Dendritic cell treated with granulocyte-macrophage colony-stimulating factor and Interleukin-4, amounts not matched to agents 40 ng/mL and 50 ng/mL, for 4 days (primary cell): ENCODE results near the gene TRAPPC14.
A peak's percentile ranks its signal among the peaks of the same experiment; 100 is the strongest.

Source experiments
- H3K27ac Mint-ChIP-seq: one replicate; pipeline ENCODE4 v1.8.0; 2022; ENCODE audit warnings: mild to moderate bottlenecking, mixed read lengths
- H3K27me3 Mint-ChIP-seq: one replicate; pipeline ENCODE4 v1.8.0; 2022; ENCODE audit warnings: mild to moderate bottlenecking, mixed read lengths
- H3K36me3 Mint-ChIP-seq: one replicate; pipeline ENCODE4 v1.8.0; 2022; ENCODE audit warnings: low read depth, mixed read lengths
- H3K4me1 Mint-ChIP-seq: one replicate; pipeline ENCODE4 v1.8.0; 2022; ENCODE audit warnings: low read depth, mixed read lengths
- H3K4me3 Mint-ChIP-seq: one replicate; pipeline ENCODE4 v1.8.0; 2022; ENCODE audit warnings: mild to moderate bottlenecking, moderate library complexity, mixed read lengths
- H3K9me3 Mint-ChIP-seq: one replicate; pipeline ENCODE4 v1.8.0; 2022; ENCODE audit warnings: mixed read lengths
- intact Hi-C: fragments of 100-400 bp; cut with micrococcal nuclease; formaldehyde crosslinking; loops from one replicate; pipeline ENCODE4 v1.15.0; 2022

The TRAPPC14 gene

DNA sequence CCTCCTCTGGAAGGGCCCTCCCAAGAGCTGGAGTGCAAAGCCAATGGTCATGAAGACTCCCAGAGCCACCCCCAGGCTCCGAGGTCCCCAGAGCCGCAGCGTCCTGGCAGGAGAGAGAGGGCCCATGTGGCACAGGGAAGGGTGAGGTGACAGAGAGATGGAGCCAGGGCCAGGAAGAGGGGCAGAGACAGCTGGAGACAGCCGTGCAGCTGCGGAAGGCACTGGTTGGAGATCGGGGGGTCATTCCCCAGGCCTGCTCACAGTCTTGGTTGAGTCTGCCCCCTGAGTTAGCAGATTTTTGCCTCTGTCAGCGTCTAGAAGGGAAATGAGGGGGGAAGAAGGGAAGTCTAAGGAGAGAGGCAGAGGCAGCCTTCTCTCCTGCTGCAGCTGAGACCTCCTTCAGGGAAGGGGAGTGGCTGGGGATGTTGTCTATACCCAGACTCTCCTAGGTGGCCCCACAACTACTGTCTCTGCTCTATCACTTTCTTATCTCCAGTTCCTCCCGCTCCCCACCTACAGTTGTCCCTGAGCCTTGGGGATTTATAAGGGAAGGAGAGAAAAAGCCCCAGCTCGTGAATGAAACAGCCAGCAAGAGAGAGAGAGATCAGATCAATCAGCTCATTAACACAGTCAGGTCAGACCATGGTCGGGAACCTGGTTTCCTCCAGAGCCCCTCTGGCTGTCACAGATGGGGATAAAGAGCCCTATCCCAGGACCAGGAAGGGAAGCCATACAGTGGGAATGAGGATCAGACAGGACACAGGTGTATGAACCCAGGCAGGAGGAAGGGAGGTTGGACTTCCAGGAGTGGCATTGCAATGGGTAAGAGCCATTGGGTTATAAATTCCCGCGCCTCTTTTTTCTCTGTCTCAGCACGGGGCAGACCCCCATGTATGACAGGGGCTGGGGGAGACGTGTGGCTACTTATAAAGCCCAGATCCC, 8.7 kb upstream of the TRAPPC14 start:
- peak overlapping the region; percentile 64 for H3K27ac Mint-ChIP-seq
- H3K9me3 Mint-ChIP-seq = no peaks in the 10 kb centered on the region

DNA sequence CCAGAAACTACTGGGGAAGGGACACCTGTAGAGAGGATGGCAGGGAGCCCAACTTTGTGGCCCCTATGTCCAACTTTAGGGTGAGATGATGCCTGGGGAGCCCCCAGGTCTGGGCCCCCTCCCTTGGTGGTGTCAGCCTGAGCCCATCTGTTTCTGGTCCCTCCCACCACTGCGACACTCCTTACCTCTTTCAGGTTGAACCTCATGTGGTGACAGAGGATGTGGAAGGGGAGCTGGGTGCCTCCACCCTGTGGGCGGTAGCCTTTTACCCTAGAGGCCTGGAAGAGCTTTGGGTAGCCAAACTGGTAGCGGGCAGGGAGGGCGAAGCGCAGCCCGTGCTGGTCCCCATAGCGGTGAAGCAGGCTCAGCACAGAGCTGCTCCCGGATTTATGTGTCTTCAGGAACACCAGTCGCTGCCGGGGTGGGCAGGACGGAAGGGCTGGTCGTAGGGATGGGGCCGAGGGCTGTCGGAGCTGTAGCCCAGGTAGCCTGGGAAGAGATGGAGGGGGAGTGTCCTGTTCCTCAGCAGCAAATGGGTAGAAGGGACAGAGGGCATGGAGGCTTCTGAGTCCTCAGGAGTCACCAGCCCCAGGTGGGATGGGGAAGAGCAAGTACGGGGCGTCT, 7.9 kb upstream of the TRAPPC14 start:
- Mint-ChIP-seq H3K36me3 (no peaks in the 10 kb centered on the region), H3K4me3 (peak overlapping the region; percentile 23), H3K27ac (peak overlapping the region; percentile 64), H3K27me3 (peaks cover 81% of the 10 kb centered on the region), H3K4me1 (peaks cover 35% of the 10 kb centered on the region), H3K9me3 (no peaks in the 10 kb centered on the region)
- intact Hi-C loops = no loop called here

More for the DNA sequence above, 8.7 kb upstream of the TRAPPC14 start:
- Mint-ChIP-seq H3K4me1 (peaks cover 39% of the 10 kb centered on the region), H3K4me3 (peak overlapping the region; percentile 67), H3K36me3 (no peaks in the 10 kb centered on the region), H3K27me3 (peaks cover 86% of the 10 kb centered on the region)
- intact Hi-C loops = no loop called here

DNA sequence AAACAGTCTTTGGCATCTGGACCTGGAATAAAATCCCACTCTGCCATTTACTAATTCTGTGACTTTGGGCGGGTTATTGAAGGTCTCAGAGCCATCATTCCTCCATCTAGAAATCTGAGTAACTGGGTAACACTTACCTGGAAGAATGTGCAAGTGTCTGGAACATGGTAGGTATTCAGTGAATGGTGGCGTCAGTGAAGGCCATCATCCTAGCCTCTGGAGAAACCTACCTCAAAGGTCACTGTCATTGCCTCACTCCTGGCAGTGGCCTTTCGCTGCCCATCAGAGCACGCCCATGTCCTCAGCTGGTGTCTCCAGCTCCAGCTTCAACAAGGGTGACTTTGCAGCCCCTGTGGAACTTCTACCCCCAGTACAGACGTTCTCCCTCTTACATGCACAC, 5.3 kb upstream of the TRAPPC14 start:
- Mint-ChIP-seq H3K27ac (no peak overlapping the region), H3K4me3 (no peak overlapping the region), H3K9me3 (no peaks in the 10 kb centered on the region), H3K27me3 (peaks cover 64% of the 10 kb centered on the region), H3K36me3 (no peaks in the 10 kb centered on the region), H3K4me1 (peaks cover 34% of the 10 kb centered on the region)
- intact Hi-C loops = no loop called here

DNA sequence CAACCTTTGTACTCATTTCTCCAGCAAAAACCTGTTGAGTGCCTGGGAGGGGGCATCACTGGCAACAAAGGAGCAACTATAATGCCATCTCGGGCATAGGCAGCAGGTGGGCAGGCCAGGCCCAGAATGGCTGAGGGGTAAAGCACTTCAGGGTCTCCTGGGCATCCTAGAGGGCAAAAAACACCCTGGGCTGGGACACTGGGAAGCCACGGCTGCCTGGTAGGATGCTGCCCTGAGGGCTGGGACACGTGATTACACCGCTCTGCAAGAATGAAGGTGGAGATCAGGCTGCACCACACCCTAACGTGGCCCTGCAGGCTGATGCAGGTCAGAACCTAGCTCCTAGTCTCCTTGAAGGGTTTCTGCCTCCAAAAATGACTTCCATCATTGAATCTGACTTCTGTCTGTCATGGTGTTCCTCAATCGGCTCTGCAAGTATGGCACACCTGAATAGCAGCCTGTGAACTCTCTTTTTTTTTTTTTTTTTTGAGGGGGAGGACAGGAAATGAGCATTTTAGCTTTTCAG, 4.5 kb upstream of the TRAPPC14 start:
- no peak overlapping the region for H3K4me3 Mint-ChIP-seq
- peaks cover 56% of the 10 kb centered on the region for H3K27me3 Mint-ChIP-seq
- intact Hi-C loops = no loop called here
- H3K4me1 Mint-ChIP-seq = peaks cover 28% of the 10 kb centered on the region
- H3K36me3 Mint-ChIP-seq = no peaks in the 10 kb centered on the region
- no peaks in the 10 kb centered on the region for H3K9me3 Mint-ChIP-seq
- no peak overlapping the region for H3K27ac Mint-ChIP-seq

DNA sequence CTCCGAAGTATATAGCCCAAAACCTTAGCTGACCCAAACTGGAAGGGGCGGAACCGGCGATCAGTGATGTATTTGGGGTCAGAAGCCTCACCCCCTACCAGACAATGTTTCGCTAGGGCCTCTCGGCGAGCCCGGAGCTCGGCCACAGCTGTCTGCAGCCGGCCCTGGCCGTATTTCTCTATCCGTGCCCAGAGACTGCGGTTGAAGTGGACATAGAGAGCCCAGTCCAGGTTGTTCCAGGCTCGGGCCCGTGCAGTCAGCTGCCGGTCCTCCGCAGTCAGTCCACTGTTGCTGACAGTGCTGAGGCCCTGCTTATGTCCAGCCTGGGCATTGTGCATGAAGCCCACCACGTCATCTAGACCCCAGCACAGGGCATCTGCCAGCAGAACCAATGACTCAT, 1.5 kb upstream of the TRAPPC14 start:
- no peaks in the 10 kb centered on the region for H3K9me3 Mint-ChIP-seq
- H3K36me3 Mint-ChIP-seq = peaks cover 28% of the 10 kb centered on the region
- no peak overlapping the region for H3K4me3 Mint-ChIP-seq
- no peak overlapping the region for H3K27ac Mint-ChIP-seq
- H3K27me3 Mint-ChIP-seq = peaks cover 29% of the 10 kb centered on the region
- intact Hi-C loops = no loop called here
- H3K4me1 Mint-ChIP-seq = peaks cover 36% of the 10 kb centered on the region

DNA sequence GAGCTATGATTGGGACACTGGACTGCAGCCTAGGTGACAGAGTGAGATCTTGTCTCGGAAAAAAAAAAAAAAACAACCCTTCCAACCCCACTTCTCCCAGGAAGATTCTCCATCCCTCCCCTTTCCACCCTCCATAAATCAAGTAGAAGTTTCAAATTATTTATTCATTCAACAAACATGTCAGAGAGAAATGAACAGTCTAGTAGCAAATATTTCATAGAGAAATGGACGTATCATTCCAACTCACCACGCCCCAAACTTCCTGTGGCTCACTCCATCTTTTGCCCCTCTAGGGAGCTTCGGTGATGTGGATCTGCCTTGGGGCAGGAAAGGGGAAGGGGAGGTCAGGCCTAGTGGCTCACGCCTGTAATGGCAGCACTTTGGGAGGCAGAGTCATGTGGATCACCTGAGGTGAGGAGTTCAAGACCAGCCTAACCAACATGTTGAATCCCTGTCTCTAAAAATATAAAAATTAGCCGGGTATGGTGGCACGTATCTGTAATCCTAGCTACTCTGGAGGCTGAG, 638 bp upstream of the TRAPPC14 start:
- H3K27ac Mint-ChIP-seq = peak overlapping the region; percentile 88
- peaks cover 45% of the 10 kb centered on the region for H3K4me1 Mint-ChIP-seq
- peak overlapping the region; percentile 76 for H3K4me3 Mint-ChIP-seq
- peaks cover 22% of the 10 kb centered on the region for H3K27me3 Mint-ChIP-seq
- intact Hi-C loops = no loop called here
- peaks cover 37% of the 10 kb centered on the region for H3K36me3 Mint-ChIP-seq
- no peaks in the 10 kb centered on the region for H3K9me3 Mint-ChIP-seq

DNA sequence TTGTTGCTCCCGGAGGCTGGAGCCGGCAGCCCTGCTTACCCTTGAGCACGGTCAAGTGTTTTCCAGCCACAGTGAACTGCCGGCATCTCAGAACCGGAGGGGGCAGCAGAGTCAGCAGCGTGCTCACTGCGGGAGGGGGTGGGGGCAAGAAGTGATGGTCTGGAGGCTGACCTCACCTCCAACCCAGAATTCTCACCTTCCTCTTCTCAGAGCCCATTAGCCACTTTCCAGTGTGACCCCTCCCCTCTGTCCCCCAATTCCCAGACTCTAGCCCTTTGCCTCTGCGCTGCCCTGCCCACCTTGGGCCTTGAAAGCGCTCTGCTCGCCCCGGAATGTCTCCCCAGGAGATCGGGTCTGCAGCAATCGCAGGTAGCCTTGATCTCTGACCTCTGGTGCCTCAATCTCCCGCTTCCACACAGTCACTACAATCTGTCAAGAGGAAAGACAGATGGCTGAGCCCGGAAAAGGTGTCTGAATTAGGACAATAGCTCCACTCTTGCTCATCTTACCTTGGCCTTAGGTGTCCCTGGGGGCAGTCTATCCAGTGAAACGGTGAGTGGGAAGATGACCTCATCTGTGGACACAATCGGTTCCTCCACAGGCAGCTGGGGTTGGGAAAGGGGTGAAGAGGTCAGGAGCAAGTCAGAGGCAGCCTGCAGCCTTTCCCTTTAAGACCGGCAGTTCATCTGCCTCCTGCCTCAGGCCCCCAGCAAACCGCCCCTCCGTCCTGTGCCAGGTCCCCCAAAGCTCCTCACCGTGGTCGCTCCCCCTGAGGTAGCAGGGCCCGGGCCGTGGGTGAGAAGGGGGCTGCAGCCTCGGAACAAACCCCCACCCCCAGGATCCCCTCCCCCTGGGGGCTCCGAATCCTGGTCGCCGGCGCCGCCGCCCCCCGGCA, 942 bp downstream of the TRAPPC14 start:
- H3K4me3 Mint-ChIP-seq = peak overlapping the region; percentile 76
- H3K36me3 Mint-ChIP-seq = peaks cover 53% of the 10 kb centered on the region
- intact Hi-C loops = loop anchor here (1.0 kb wide), 1 partner anchor 9 kb away; the partner anchor contains the start of gene LAMTOR4
- H3K27ac Mint-ChIP-seq = peak overlapping the region; percentile 88
- peaks cover 61% of the 10 kb centered on the region for H3K4me1 Mint-ChIP-seq
- H3K9me3 Mint-ChIP-seq = no peaks in the 10 kb centered on the region
- H3K27me3 Mint-ChIP-seq = peaks cover 9% of the 10 kb centered on the region

DNA sequence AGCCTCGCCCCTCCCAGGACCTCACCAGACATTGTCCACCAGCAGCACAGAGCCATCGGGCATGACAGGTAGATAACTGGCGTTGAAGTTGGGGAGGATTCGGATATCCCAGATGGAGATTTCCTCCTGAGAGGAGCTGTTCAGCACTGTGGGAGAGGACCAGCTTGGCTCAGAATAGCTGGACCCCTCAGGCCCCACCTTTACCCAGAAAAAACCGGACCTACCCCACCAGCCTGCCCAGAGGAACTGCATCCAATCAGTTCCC, 1.5 kb downstream of the TRAPPC14 start:
- Mint-ChIP-seq H3K27ac (peak overlapping the region; percentile 88), H3K4me3 (peak overlapping the region; percentile 76), H3K9me3 (no peaks in the 10 kb centered on the region), H3K36me3 (peaks cover 59% of the 10 kb centered on the region), H3K4me1 (peaks cover 67% of the 10 kb centered on the region), H3K27me3 (peaks cover 5% of the 10 kb centered on the region)
- intact Hi-C loops = no loop called here

DNA sequence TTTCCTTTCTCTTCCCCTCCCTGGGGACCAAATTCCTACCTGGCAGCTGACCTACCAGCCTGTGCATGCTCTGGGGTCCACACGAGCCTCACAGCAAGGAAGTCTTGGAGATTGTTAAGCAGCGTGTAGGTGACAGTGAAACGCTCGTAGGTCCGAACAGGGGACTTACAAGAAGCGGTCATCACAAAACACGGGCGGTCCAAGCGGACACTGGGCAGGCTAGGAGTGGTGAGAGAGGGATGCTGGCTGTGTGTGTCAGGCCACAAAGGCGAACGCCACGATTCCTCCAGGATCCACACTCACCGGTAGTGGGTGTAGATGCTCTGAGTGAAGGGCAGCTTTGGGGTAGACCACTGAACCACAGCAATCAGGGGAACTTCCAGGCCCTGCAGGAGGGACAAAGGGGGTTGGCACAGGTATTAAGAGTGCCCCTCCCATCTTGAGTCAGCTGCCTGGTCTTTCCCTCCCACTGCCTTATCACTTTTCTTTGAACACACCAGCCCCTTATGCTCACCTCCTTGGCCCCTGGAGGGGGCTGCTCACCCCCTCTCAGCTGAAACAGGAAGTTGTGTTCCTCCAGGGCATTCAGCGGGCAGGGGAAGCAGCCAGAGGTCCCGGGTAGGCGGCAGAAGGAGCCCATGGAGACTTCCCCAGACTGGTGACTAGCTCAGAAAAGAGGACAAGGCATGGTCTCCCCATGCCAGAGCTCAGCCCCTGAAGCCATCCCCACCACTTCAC, 2.0 kb downstream of the TRAPPC14 start:
- peak overlapping the region; percentile 76 for H3K4me3 Mint-ChIP-seq
- H3K27ac Mint-ChIP-seq = peak overlapping the region; percentile 88
- intact Hi-C loops = no loop called here
- H3K4me1 Mint-ChIP-seq = peaks cover 71% of the 10 kb centered on the region
- H3K9me3 Mint-ChIP-seq = no peaks in the 10 kb centered on the region
- peaks cover 64% of the 10 kb centered on the region for H3K36me3 Mint-ChIP-seq
- peaks cover 5% of the 10 kb centered on the region for H3K27me3 Mint-ChIP-seq

DNA sequence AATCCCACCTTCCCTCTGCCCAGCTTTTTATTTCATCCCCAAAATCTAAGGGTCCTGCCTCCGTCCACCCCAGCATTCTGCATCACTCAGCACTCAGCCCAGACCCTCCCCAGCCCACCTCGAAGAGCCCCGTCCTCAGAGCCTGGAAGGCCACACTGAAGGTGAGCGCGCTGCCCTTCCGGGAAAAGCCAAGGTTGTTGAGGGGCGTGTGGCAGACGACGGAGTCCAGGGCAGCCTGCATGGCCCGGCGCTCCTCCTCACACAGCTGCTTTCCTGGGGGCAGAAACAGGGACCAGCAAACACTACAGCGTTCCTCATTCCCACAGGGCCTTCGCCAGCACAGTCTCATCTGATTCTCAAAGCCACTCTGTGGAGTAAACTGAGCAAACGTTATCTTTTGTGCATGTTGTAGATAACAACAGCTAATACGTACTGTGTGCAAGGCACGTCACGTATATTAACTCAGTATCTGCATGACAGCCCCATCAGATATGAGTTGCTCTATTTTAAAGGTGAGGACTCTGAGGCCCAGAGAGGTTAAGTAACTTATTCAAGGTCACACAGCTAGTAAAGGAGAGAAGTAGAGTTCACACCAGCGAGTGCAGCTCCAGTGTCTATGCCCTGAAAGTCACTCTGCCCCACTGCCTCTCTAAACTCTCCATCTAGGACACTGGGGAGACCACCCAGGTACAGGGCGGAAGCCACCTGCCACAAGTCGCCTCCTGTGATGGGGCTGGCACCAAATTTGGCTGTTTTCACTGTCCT, 2.8 kb downstream of the TRAPPC14 start:
- Mint-ChIP-seq H3K4me3 (peak overlapping the region; percentile 17), H3K4me1 (peaks cover 79% of the 10 kb centered on the region), H3K9me3 (no peaks in the 10 kb centered on the region), H3K27me3 (peaks cover 4% of the 10 kb centered on the region), H3K27ac (no peak overlapping the region), H3K36me3 (peaks cover 72% of the 10 kb centered on the region)
- intact Hi-C loops = no loop called here

DNA sequence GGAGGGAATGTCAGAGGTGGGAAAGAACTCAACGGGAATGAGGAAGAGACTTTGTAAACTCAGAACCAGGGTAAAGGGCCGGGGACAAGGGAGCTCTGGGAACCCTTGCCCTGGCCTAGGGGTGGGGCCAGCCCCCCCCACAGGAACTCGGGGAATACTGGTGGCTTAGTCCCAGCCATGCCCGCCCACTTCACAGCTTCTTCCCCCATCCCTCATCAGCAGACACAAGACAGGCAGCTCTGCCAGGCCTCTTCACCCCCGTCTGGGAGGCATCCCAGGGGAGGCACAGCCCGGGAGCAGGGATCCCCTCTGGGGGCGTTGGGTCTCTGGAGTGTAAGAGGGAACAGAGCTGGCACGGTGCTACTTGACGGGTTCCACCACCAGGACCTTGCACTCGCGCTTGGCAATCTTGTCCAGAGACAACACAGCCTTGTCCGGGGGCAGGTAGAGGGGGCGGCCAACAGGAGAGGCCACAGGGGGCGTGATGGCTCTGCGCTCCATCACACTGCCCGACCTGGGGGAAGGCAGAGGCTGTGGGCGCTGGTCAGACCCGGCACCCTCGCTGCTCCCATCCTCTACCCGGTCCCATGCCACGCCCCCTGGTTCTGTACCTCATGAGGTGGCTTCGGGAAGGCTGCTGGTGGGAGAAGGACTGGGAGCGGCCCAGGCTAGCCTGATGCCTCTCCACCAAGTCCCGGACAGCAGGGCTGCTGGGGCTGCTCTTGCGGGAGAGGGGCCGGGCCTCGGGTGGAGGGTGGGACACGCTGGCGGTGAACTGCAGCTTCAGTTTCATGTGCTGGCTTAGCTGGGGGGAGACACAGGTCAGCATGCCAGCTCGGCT, 3.7 kb downstream of the TRAPPC14 start:
- Mint-ChIP-seq H3K27me3 (no peaks in the 10 kb centered on the region), H3K27ac (peak overlapping the region; percentile 75), H3K4me1 (peaks cover 87% of the 10 kb centered on the region), H3K9me3 (no peaks in the 10 kb centered on the region), H3K36me3 (peaks cover 80% of the 10 kb centered on the region), H3K4me3 (no peak overlapping the region)
- intact Hi-C loops = no loop called here
